NT2/D1 (cell line): Measurements from ENCODE around the gene ZNF883.

ENCODE experiments used
- DNase-seq: peaks from one replicate; pipeline ENCODE4 v3.0.0-alpha.2; 2011; ENCODE audit warnings: low read depth, low spot score
- H3K27me3 ChIP-seq: 2 replicates; pipeline ENCODE4 v1.6.0; 2011; ENCODE audit warnings: mild to moderate bottlenecking; ENCODE audit not compliant: insufficient read length, insufficient read depth
- H3K36me3 ChIP-seq: 2 replicates; pipeline ENCODE4 v1.6.1; 2011; ENCODE audit warnings: mild to moderate bottlenecking, low read length, mixed read lengths; ENCODE audit not compliant: insufficient read depth, insufficient read length
- H3K4me1 ChIP-seq: 2 replicates; pipeline ENCODE4 v1.5.1; 2011; ENCODE audit not compliant: insufficient read depth, insufficient read length
- H3K4me3 ChIP-seq: 2 replicates; pipeline ENCODE4 v1.5.1; 2011; ENCODE audit warnings: low read depth; ENCODE audit not compliant: insufficient read length
- H3K9ac ChIP-seq: 2 replicates; pipeline ENCODE4 v1.6.0; 2011; ENCODE audit warnings: low read depth; ENCODE audit not compliant: insufficient read length
- H3K9me3 ChIP-seq: 2 replicates; pipeline ENCODE4 v1.5.1; 2011; ENCODE audit warnings: mild to moderate bottlenecking, low read length; ENCODE audit not compliant: insufficient read depth
- SUZ12 ChIP-seq: IDR thresholded peaks from 2 replicates; pipeline ENCODE4 v1.6.1; 2011; ENCODE audit not compliant: insufficient read length, insufficient read depth; ENCODE audit errors: extremely low read depth
- YY1 ChIP-seq: IDR thresholded peaks from 2 replicates; pipeline ENCODE4 v1.6.1; 2011; ENCODE audit not compliant: insufficient read length, insufficient read depth
- ZNF274 ChIP-seq: IDR thresholded peaks from 2 replicates; pipeline ENCODE4 v1.6.1; 2011; ENCODE audit warnings: mild to moderate bottlenecking, low read depth, low read length

Gene ZNF883

DNA sequence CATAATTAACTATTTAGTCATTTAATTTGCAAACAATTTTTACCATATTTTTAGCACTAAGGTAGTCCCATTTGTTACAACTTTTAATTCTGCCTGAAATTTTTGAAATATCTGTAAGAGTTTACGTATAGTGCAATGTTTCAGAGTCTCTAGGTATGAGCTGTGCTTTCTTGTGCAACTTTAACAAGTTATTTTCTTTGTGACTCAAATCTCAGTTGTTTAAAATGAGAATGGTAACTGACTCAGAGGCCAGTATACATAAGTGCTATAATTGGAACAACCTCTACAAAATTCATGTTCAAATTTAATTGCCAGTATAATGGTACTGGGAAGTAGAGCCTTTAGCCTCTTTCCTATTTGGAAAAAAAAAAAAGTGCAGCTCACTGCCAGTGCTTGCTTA is 14.2 kb upstream of the ZNF883 start:
- no peak overlapping the region for H3K4me3 ChIP-seq
- H3K9me3 ChIP-seq: peaks cover 32% of the 10 kb centered on the region
- H3K4me1 ChIP-seq: no peaks in the 10 kb centered on the region
- no peak for DNase-seq
- no peaks in the 10 kb centered on the region for H3K36me3 ChIP-seq
- no peak overlapping the region for H3K9ac ChIP-seq
- no peak for TF ChIP-seq ZNF274
- no peak for TF ChIP-seq SUZ12
- no peak for TF ChIP-seq YY1
- H3K27me3 ChIP-seq: peaks cover 13% of the 10 kb centered on the region

DNA sequence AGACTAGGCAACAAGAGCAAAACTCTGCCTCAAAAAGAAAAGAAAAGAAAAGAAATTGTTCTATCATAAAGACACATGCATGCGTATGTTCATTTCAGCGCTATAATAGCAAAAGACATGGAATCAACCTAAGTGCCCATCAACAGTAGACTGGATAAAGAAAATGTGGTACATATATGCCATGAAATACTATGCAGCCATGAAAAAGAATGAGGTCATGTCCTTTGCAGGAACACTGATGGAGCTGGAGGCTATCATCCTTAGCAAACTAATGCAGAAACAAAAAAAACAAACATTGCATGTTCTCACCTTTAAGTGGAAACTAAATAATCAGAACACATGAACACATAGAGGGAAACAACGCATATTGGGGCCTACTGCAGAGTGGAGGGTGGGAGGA is 6.3 kb upstream of the ZNF883 start:
- Histone ChIP-seq H3K36me3 (no peaks in the 10 kb centered on the region), H3K9me3 (peaks cover 11% of the 10 kb centered on the region), H3K9ac (no peak overlapping the region), H3K4me3 (no peak overlapping the region), H3K4me1 (no peaks in the 10 kb centered on the region), H3K27me3 (peaks cover 8% of the 10 kb centered on the region)
- no peak for DNase-seq
- TF ChIP-seq SUZ12 (no peak), ZNF274 (no peak), YY1 (no peak)

DNA sequence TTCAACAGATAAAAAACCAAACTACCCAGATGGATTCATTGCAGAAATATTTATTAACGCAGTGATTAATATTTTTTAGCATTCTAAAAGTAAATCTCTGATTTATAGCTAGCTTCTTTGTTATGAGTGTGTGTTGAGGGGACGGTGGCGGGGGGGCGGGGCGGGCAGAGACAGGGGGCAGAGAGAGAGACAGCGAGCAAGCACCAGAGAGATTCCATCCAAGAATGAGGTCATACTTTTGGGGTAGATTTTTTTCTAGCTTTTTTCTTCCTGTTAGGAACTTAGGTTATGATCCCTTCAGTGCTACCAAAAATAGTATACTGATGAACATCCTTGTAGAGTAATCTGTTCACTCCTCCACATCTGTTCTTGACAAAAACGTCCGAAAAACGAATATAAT is 500 bp upstream of the ZNF883 start:
- peaks cover 15% of the 10 kb centered on the region for H3K27me3 ChIP-seq
- no peak for TF ChIP-seq ZNF274
- TF ChIP-seq YY1: no peak
- no peak for TF ChIP-seq SUZ12
- H3K9me3 ChIP-seq: peaks cover 10% of the 10 kb centered on the region
- H3K4me1 ChIP-seq: no peaks in the 10 kb centered on the region
- H3K36me3 ChIP-seq: peaks cover 8% of the 10 kb centered on the region
- peak overlapping the region; percentile 66 for H3K9ac ChIP-seq
- peak overlapping the region; percentile 62 for H3K4me3 ChIP-seq
- DNase-seq: no peak

DNA sequence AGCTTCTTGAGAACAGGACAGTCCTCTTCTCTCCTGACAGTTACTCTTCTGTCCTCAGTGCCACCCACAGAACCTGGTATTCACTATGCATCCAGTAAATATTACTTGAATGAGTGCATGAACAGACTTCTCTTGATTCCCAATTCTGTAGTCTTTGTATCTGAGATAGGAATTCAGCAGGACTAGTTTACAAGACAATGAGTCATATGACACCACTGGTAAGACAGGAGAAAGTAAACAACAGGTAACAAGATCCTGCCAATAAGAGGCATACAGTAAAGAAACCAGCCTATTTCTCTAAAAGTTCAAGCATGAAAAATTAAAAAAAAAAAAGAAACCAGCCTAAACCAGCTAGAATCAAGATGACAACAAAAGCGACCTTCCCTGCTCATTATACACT is 6.2 kb downstream of the ZNF883 start:
- H3K9ac ChIP-seq: no peak overlapping the region
- H3K27me3 ChIP-seq: no peaks in the 10 kb centered on the region
- peaks cover 19% of the 10 kb centered on the region for H3K36me3 ChIP-seq
- no peak overlapping the region for H3K4me3 ChIP-seq
- H3K9me3 ChIP-seq: peaks cover 73% of the 10 kb centered on the region
- TF ChIP-seq ZNF274 (no peak), YY1 (no peak), SUZ12 (no peak)
- no peaks in the 10 kb centered on the region for H3K4me1 ChIP-seq
- DNase-seq: no peak

DNA sequence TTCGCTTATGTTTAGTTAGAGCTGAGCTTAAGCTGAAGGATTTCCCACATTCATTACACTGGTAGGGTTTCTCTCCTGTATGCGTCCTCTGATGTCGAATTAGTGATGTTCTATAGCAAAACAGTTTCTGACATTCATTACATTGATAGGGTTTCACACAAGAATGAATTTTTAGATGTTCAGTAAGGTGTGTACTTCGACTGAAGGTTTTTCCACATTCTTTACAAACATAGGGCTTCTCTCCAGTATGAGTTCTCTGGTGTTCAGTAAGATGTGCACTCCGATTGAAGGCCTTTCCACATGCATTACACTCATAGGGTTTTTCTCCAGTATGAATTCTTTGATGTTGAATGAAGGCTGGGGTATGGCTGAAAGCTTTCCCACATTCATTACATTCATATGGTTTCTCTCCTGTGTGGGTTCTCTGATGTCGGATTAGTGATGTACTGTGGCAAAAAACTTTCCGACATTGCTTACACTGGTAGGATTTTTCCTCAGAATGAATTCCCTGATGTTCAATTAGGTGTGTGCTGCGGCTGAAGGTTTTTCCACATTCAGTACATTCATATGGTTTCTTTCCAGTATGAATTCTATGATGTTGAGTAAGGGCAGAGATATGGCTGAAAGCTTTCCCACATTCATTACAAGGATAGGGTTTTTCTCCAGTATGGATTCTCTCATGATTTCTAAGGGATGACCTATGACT is 14.6 kb downstream of the ZNF883 start:
- Histone ChIP-seq H3K36me3 (peaks cover 36% of the 10 kb centered on the region), H3K9me3 (peaks cover 98% of the 10 kb centered on the region)
- TF ChIP-seq ZNF274: peak; percentile 97
- TF ChIP-seq YY1: no peak
- no peak for TF ChIP-seq SUZ12

DNA sequence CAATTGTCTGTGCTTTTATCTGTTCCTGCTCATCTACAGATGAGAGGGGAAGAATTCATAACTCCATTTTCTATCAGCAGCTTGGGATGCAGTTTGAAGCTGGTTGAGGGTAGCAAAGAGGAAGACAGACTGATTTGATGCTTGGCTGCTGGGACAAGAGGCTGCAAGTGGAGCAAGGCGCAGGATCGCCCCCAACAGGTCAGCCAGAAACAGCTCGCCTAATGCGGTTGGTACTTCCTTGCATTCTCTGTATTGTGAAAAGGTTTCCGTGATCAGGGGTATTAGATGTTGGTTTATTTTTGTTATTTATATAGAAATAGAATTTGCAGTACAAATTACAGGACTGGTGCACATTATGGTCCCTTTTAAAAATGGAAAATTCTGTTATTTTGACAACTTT is 40.6 kb downstream of the ZNF883 start:
- peak; percentile 5 for DNase-seq
- Histone ChIP-seq H3K27me3 (no peaks in the 10 kb centered on the region), H3K9ac (no peak overlapping the region), H3K36me3 (no peaks in the 10 kb centered on the region), H3K4me3 (no peak overlapping the region), H3K4me1 (no peaks in the 10 kb centered on the region), H3K9me3 (no peaks in the 10 kb centered on the region)
- TF ChIP-seq YY1 (no peak), SUZ12 (no peak), ZNF274 (no peak)

More for the DNA sequence above, 14.6 kb downstream of the ZNF883 start:
- no peaks in the 10 kb centered on the region for H3K27me3 ChIP-seq
- no peak overlapping the region for H3K4me3 ChIP-seq
- no peaks in the 10 kb centered on the region for H3K4me1 ChIP-seq
- no peak overlapping the region for H3K9ac ChIP-seq
- no peak for DNase-seq

DNA sequence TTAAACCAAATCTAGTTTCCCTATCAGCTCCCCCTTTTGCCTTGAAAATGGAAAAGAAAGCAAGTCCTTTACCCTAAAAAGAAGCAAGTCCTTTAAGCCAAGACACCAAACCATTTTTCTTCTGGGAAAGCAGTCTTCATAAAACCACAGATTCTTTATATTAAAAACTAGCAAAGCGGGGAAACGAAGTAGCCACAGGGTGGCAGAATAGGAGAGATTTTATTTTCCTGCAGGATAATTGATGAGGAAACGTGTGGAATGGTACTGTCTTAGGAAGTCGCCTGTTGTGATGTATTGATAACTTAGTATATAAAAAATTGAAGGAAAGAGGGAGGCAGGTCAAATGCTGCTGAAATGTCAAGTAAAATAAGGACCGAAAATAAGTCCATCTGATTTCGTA is 41.1 kb downstream of the ZNF883 start:
- no peaks in the 10 kb centered on the region for H3K27me3 ChIP-seq
- no peak for DNase-seq
- H3K9me3 ChIP-seq: no peaks in the 10 kb centered on the region
- no peak overlapping the region for H3K9ac ChIP-seq
- H3K4me1 ChIP-seq: no peaks in the 10 kb centered on the region
- H3K36me3 ChIP-seq: no peaks in the 10 kb centered on the region
- TF ChIP-seq ZNF274: no peak
- no peak for TF ChIP-seq SUZ12
- no peak for TF ChIP-seq YY1
- no peak overlapping the region for H3K4me3 ChIP-seq

DNA sequence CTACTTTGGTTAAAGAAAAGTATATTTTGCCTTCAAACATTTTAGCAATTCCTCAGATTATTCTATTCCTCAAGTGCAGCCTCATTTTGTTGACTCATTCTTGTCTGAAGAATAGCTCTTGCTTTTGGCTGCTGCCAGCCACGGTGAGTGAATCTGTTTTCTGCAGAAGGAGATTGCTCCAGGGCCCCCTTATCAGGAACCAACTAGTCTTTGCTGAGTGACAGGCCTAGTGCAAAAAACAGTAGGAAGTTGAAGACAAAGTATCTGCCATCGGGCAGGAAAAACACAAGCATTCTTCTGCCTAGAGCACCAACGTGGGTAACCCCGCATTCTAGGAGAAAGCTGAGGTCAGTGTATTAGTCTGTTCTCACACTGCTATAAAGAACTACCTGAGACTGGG is 42.3 kb downstream of the ZNF883 start:
- H3K27me3 ChIP-seq: no peaks in the 10 kb centered on the region
- no peaks in the 10 kb centered on the region for H3K9me3 ChIP-seq
- no peaks in the 10 kb centered on the region for H3K36me3 ChIP-seq
- H3K4me1 ChIP-seq: no peaks in the 10 kb centered on the region
- TF ChIP-seq SUZ12: no peak
- TF ChIP-seq YY1: no peak
- no peak for TF ChIP-seq ZNF274
- H3K4me3 ChIP-seq: no peak overlapping the region
- no peak overlapping the region for H3K9ac ChIP-seq
- no peak for DNase-seq
